ENCODE results near the gene GABRA5. TPM values are rescaled to one million over a fixed set of nuclear protein-coding genes. Genes with fewer than 3 reads are reported as not detected.
A peak's percentile ranks its signal among the peaks of the same experiment; 100 is the strongest.

GABRA5 gene
- total and polyA plus RNA-seq, 2 experiments from 2014 or later: 11.5 to 25.9 TPM

GRCh38 chr15:26972636-26973035 is 105.8 kb downstream of the GABRA5 start:
- 0 out of 3 replicates have a peak, but pooled peaks cover 3% of the 10 kb centered on the region for H3K9me3 Mint-ChIP-seq
- Histone ChIP-seq H3K4me2 (no peak overlapping the region), H3K36me3 (ENCODE audit: insufficient read depth) (no peaks in the 10 kb centered on the region), H3K27me3 (ENCODE audit: insufficient read depth) (peaks cover 53% of the 10 kb centered on the region), H3K4me3 (no peak overlapping the region; the same call in 1 of the 2 replicates), H2AFZ (no peak overlapping the region), H3F3A (replicated peaks; ENCODE audit: low read depth) (0 out of 2 replicates have a peak, but pooled peaks cover 2% of the 10 kb centered on the region), H3K9me2 (ENCODE audit: insufficient read depth) (no peaks in the 10 kb centered on the region), H4K20me1 (replicated peaks; ENCODE audit: insufficient read depth) (0 out of 2 replicates have a peak, but pooled peaks cover 4% of the 10 kb centered on the region), H3K79me2 (replicated peaks; ENCODE audit: insufficient read depth) (no peaks in the 10 kb centered on the region), H3K27ac (ENCODE audit: low read depth) (no peak overlapping the region), H3K4me1 (ENCODE audit: insufficient read depth) (peaks cover 11% of the 10 kb centered on the region; the same call in 1 of the 2 replicates)
- H3K27ac Mint-ChIP-seq: no peak overlapping the region
- H3K4me1 Mint-ChIP-seq: peaks cover 15% of the 10 kb centered on the region
- no peaks in the 10 kb centered on the region; the same call in 2 of the 3 replicates for H3K36me3 Mint-ChIP-seq (ENCODE audit: low read depth)
- ATAC-seq (no peak), DNase-seq (ENCODE audit: low spot score) (no peak)
- 0 out of 3 replicates have a peak overlapping the region, but pooled peaks have one; percentile 70 for H3K4me3 Mint-ChIP-seq
- no peak for TF ChIP-seq REST (IDR thresholded peaks at IDR 0.05; ENCODE audit: unreplicated experiment)
- TF ChIP-seq ZNF114 (CRISPR knock-in tag; IDR thresholded peaks at IDR 0.05): no peak
- TF ChIP-seq ZNF331 (CRISPR knock-in tag; IDR thresholded peaks at IDR 0.05; ENCODE audit: low read depth): no peak
- no peak for TF ChIP-seq CREB1 (CRISPR knock-in tag; IDR thresholded peaks at IDR 0.05; ENCODE audit: low read depth)
- no peak for TF ChIP-seq ZNF462 (CRISPR knock-in tag; IDR thresholded peaks at IDR 0.05)
- TF ChIP-seq ETS1 (IDR thresholded peaks at IDR 0.05): no peak
- TF ChIP-seq JUNB (IDR thresholded peaks at IDR 0.05; ENCODE audit: unreplicated experiment): no peak
- TF ChIP-seq CTCF (conservative IDR thresholded peaks at IDR 0.05; ENCODE audit: low read depth in 2 of 2): no peak
- TF ChIP-seq STAT1 (IDR thresholded peaks at IDR 0.05; ENCODE audit: unreplicated experiment): no peak
- TF ChIP-seq POLR2AphosphoS5 (IDR thresholded peaks at IDR 0.05; ENCODE audit: low read depth): no peak
- no peak for TF ChIP-seq NANOG (IDR thresholded peaks at IDR 0.05; ENCODE audit: borderline replicate concordance)
- no peak for TF ChIP-seq EZH2phosphoT487 (IDR thresholded peaks at IDR 0.05; ENCODE audit: unreplicated experiment)
- no peak for TF ChIP-seq EZH2 (IDR thresholded peaks at IDR 0.05; ENCODE audit: low read depth, unreplicated experiment)
- peaks cover 50% of the 10 kb centered on the region for H3K27me3 Mint-ChIP-seq (ENCODE audit: insufficient read depth, low read depth, poor library complexity)

All from GM23338 (cell line).